ENCODE results near the gene CCDC85C.

Gene CCDC85C

GRCh38 chr14:99481745-99482099, 122.3 kb downstream of the CCDC85C start:
- TF ChIP-seq NFIC (IDR thresholded peaks at IDR 0.05), result no peak
- TF ChIP-seq USF1 (IDR thresholded peaks at IDR 0.05), result no peak
- no peak for TF ChIP-seq EP300 (IDR thresholded peaks at IDR 0.05; ENCODE audit: borderline replicate concordance)
- no peak for TF ChIP-seq REST (IDR thresholded peaks at IDR 0.05; ENCODE audit: low read depth)
- no peak for TF ChIP-seq EGR1 (IDR thresholded peaks at IDR 0.05)
- TF ChIP-seq TCF12 (IDR thresholded peaks at IDR 0.05; ENCODE audit: low read depth), result no peak
- TF ChIP-seq YY1 (IDR thresholded peaks at IDR 0.05; ENCODE audit: low read depth), result no peak
- no peak for TF ChIP-seq RAD21 (IDR thresholded peaks at IDR 0.05; ENCODE audit: low read depth)
- no peak for TF ChIP-seq CEBPB (IDR thresholded peaks at IDR 0.05)
- no peak for TF ChIP-seq TEAD4 (IDR thresholded peaks at IDR 0.05)
- TF ChIP-seq CREB1 (IDR thresholded peaks at IDR 0.05; ENCODE audit: low read depth), result no peak

- peak; percentile 96 for TF ChIP-seq EGR1 (IDR thresholded peaks at IDR 0.05)
- TF ChIP-seq TEAD4 (IDR thresholded peaks at IDR 0.05), result peak; percentile 71
- no peak; the same call in 1 of the 2 replicates for TF ChIP-seq MAX (IDR thresholded peaks at IDR 0.05)
- no peak for TF ChIP-seq NFIC (IDR thresholded peaks at IDR 0.05)
- TF ChIP-seq REST (IDR thresholded peaks at IDR 0.05; ENCODE audit: low read depth), result no peak
- TF ChIP-seq TAF1 (IDR thresholded peaks at IDR 0.05; ENCODE audit: low read depth), result peak; percentile 90
- TF ChIP-seq YY1 (IDR thresholded peaks at IDR 0.05; ENCODE audit: low read depth), result peak; percentile 98
- TF ChIP-seq RAD21 (IDR thresholded peaks at IDR 0.05; ENCODE audit: low read depth), result no peak
- TF ChIP-seq FOXM1 (IDR thresholded peaks at IDR 0.05; ENCODE audit: borderline replicate concordance, low read depth), result no peak; the same call in 1 of the 2 replicates
- no peak for TF ChIP-seq USF1 (IDR thresholded peaks at IDR 0.05)
- TF ChIP-seq EP300 (IDR thresholded peaks at IDR 0.05; ENCODE audit: borderline replicate concordance), result no peak
- TF ChIP-seq CEBPB (IDR thresholded peaks at IDR 0.05), result peak; percentile 85
- no peak for TF ChIP-seq ZBTB7A (IDR thresholded peaks at IDR 0.05; ENCODE audit: low read depth)
- TF ChIP-seq TCF12 (IDR thresholded peaks at IDR 0.05; ENCODE audit: low read depth), result peak; percentile 49; the same call in 1 of the 2 replicates
- peak; percentile 98 for TF ChIP-seq CREB1 (IDR thresholded peaks at IDR 0.05; ENCODE audit: low read depth)
Observed at GRCh38 chr14:99480917-99481744, 122.9 kb downstream of the CCDC85C start, which contains the start of gene CCNK. Gene CCNK (plus strand): TSS chr14:99481409. CDS start chr14:99492678, 11,269 bp downstream.

GRCh38 chr14:99479906-99480869, 123.8 kb downstream of the CCDC85C start, which contains the start of gene SETD3:
Gene SETD3 (minus strand): TSS chr14:99480859. CDS start chr14:99465805, 15,054 bp downstream.
- TF ChIP-seq EGR1 (IDR thresholded peaks at IDR 0.05) (peak; percentile 31; the same call in 1 of the 2 replicates), EP300 (IDR thresholded peaks at IDR 0.05; ENCODE audit: borderline replicate concordance) (no peak), CREB1 (IDR thresholded peaks at IDR 0.05; ENCODE audit: low read depth) (no peak), MAX (IDR thresholded peaks at IDR 0.05) (peak; percentile 82)

GRCh38 chr14:99479160-99479905, 124.7 kb downstream of the CCDC85C start:
- TF ChIP-seq RAD21 (IDR thresholded peaks at IDR 0.05; ENCODE audit: low read depth) (no peak), FOXM1 (IDR thresholded peaks at IDR 0.05; ENCODE audit: borderline replicate concordance, low read depth) (no peak), TAF1 (IDR thresholded peaks at IDR 0.05; ENCODE audit: low read depth) (no peak), CEBPB (IDR thresholded peaks at IDR 0.05) (no peak), USF1 (IDR thresholded peaks at IDR 0.05) (no peak), ZBTB7A (IDR thresholded peaks at IDR 0.05; ENCODE audit: low read depth) (no peak), TEAD4 (IDR thresholded peaks at IDR 0.05) (no peak), EP300 (IDR thresholded peaks at IDR 0.05; ENCODE audit: borderline replicate concordance) (no peak), MAX (IDR thresholded peaks at IDR 0.05) (no peak), REST (IDR thresholded peaks at IDR 0.05; ENCODE audit: low read depth) (no peak), CREB1 (IDR thresholded peaks at IDR 0.05; ENCODE audit: low read depth) (no peak), EGR1 (IDR thresholded peaks at IDR 0.05) (no peak), NFIC (IDR thresholded peaks at IDR 0.05) (no peak), TCF12 (IDR thresholded peaks at IDR 0.05; ENCODE audit: low read depth) (no peak), YY1 (IDR thresholded peaks at IDR 0.05; ENCODE audit: low read depth) (no peak)
